Smooth muscle cell of bladder (primary cell): ENCODE data around the gene RBM15B. TPM values are rescaled to one million over a fixed set of nuclear protein-coding genes. Genes with fewer than 3 reads are reported as not detected.

ENCODE experiments used
- total RNA-seq: library from RNA; depleted of rRNA; stranded (reverse); fragments of >200 nt; gene quantifications from 2 replicates; pipeline ENCODE4 v1.2.3, GENCODE V29; 2014

Gene RBM15B
- total RNA-seq = 25.9 and 33.7 TPM in 2 replicates

GRCh38 chr3:51391075-51391565 lies at the start of gene RBM15B:
TSS of gene RBM15B (plus strand) at chr3:51391285. CDS start at chr3:51391400, 115 bp downstream.

GRCh38 chr3:51384726-51385473 lies 6.2 kb upstream of the RBM15B start, which contains the start of gene MANF:
TSS of gene MANF (plus strand) at chr3:51385291. CDS start at chr3:51385343, 52 bp downstream.

Other genes with a start within 250 kb of the RBM15B start
- 120 and 147 TPM in 2 replicates for gene MANF, start 6.0 kb upstream of the RBM15B start, total RNA-seq
- gene DCAF1, start 108.7 kb downstream of the RBM15B start, total RNA-seq = 10.8 and 14.1 TPM in 2 replicates
- gene RAD54L2, start 147.4 kb downstream of the RBM15B start, total RNA-seq = 11.5 and 13.5 TPM in 2 replicates